OCI-LY1 (cell line): ENCODE data around the gene WDR82.

Experiments used
- EZH2 ChIP-seq: fragments of 200-600 bp; sonication (generic), shearing (Covaris generic); IDR thresholded peaks from 2 replicates; pipeline ENCODE4 v1.8.0; 2017; ENCODE audit warnings: borderline replicate concordance, mixed run types, mild to moderate bottlenecking, antibody characterized with exemption, low read length, moderate library complexity, mixed read lengths
- TF ChIP-seq, protein P1 (sequence below): fragments of 200-600 bp; sonication (generic), shearing (Covaris generic); IDR thresholded peaks from 2 replicates; pipeline ENCODE4 v1.5.1; 2017; ENCODE audit warnings: mild to moderate bottlenecking, antibody characterized with exemption, low read length, moderate library complexity, mixed read lengths

DNA sequence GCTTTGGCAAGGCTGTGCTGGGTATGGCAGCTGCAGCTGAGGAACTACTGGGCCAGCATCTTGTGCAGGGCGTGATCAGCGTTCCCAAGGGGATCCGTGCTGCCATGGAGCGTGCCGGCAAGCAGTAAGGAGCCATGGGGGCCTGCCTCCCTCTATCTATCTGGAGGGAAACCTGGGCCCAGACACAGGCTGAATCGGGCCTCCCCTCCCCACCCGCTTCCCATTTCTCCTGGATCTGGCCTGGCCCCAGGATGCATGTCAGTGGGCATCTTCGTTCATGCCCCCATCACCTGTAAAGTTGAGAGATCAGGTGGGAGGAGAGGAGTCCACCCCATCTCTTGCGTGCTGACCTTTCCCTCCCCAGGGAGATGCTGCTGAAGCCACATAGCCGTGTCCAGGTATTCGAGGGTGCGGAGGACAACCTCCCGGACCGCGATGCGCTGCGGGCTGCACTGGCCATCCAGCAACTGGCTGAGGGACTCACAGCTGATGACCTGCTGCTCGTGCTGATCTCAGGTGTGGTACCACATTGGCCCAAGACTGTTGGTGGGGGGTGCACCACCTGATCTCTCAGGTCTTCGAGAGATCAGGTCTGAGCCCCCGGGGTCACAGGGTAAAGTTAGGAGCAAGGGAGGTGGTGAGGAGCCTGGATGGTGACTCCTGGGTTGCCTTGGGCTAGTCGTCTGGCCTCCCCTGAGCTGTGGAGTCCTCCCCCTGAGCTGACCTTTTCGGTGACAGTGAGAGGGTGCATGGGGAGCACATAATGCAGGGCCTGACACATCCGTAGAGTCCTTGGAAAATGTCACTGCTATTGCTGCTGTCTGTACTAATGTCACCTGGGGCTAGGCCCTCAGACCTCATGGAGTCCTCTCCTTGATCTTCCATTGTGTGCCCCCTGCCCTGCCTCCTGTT, 12.4 kb upstream of the WDR82 start:
- TF ChIP-seq EZH2: no peak
- TF ChIP-seq, protein P1, sequence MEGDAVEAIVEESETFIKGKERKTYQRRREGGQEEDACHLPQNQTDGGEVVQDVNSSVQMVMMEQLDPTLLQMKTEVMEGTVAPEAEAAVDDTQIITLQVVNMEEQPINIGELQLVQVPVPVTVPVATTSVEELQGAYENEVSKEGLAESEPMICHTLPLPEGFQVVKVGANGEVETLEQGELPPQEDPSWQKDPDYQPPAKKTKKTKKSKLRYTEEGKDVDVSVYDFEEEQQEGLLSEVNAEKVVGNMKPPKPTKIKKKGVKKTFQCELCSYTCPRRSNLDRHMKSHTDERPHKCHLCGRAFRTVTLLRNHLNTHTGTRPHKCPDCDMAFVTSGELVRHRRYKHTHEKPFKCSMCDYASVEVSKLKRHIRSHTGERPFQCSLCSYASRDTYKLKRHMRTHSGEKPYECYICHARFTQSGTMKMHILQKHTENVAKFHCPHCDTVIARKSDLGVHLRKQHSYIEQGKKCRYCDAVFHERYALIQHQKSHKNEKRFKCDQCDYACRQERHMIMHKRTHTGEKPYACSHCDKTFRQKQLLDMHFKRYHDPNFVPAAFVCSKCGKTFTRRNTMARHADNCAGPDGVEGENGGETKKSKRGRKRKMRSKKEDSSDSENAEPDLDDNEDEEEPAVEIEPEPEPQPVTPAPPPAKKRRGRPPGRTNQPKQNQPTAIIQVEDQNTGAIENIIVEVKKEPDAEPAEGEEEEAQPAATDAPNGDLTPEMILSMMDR: no peak
